Neural progenitor cell (in vitro differentiated cells): ENCODE measurements around the gene SCN8A. TPM values are rescaled to one million over a fixed set of nuclear protein-coding genes. Genes with fewer than 3 reads are reported as not detected.
"Not testable (repeated sequence)": the region's sequence is repeated elsewhere in the genome, so short reads cannot be mapped to it uniquely, and the experiment has no call there.

Source experiments
- DNase-seq: peaks from one replicate; pipeline ENCODE4 v3.0.0-alpha.2; 2016; ENCODE audit warnings: low spot score
- H2AFZ ChIP-seq: fragments of 200-600 bp; sonication (generic); replicated peaks from 2 replicates; pipeline ENCODE4 v1.6.1; 2016; ENCODE audit warnings: antibody characterized with exemption
- H3F3A ChIP-seq: fragments of 200-600 bp; sonication (generic); 2 replicates; pipeline ENCODE4 v1.6.1; 2016; ENCODE audit warnings: antibody characterized with exemption, low read depth
- H3K27ac ChIP-seq: fragments of 200-600 bp; sonication (generic); 2 replicates; pipeline ENCODE4 v1.5.1; 2016; ENCODE audit warnings: mild to moderate bottlenecking
- H3K27me3 ChIP-seq: fragments of 200-600 bp; sonication (generic); 2 replicates; pipeline ENCODE4 v1.6.1; 2016; ENCODE audit warnings: mild to moderate bottlenecking, moderate library complexity
- H3K36me3 ChIP-seq: fragments of 200-600 bp; sonication (generic); 2 replicates; pipeline ENCODE4 v1.5.1; 2016
- H3K4me1 ChIP-seq: fragments of 200-600 bp; sonication (generic); 2 replicates; pipeline ENCODE4 v1.6.1; 2016; ENCODE audit warnings: mixed run types
- H3K4me2 ChIP-seq: fragments of 200-600 bp; sonication (generic); 2 replicates; pipeline ENCODE4 v1.6.1; 2016
- H3K4me3 ChIP-seq: fragments of 200-600 bp; sonication (generic); 2 replicates; pipeline ENCODE4 v1.5.1; 2016
- H3K79me2 ChIP-seq: fragments of 200-600 bp; sonication (generic); 2 replicates; pipeline ENCODE4 v1.6.1; 2016; ENCODE audit warnings: low read depth
- H3K9ac ChIP-seq: fragments of 200-600 bp; sonication (generic); 2 replicates; pipeline ENCODE4 v1.6.1; 2016
- H3K9me3 ChIP-seq: fragments of 200-600 bp; sonication (generic); 2 replicates; pipeline ENCODE4 v1.5.1; 2016; ENCODE audit warnings: low read depth
- H4K20me1 ChIP-seq: fragments of 200-600 bp; sonication (generic); 2 replicates; pipeline ENCODE4 v1.6.1; 2016; ENCODE audit warnings: low read depth
- H3K27ac Mint-ChIP-seq: 3 replicates; pipeline ENCODE4 v1.8.0; 2021; ENCODE audit warnings: mixed read lengths
- H3K27me3 Mint-ChIP-seq: 2 replicates; pipeline ENCODE4 v1.8.0; 2022; ENCODE audit warnings: low read depth, mild to moderate bottlenecking, inconsistent platforms, moderate library complexity, mixed read lengths; ENCODE audit not compliant: insufficient read depth
- H3K36me3 Mint-ChIP-seq: 3 replicates; pipeline ENCODE4 v1.8.0; 2021; ENCODE audit warnings: mixed read lengths
- H3K4me1 Mint-ChIP-seq: 3 replicates; pipeline ENCODE4 v1.8.0; 2021; ENCODE audit warnings: mixed read lengths
- H3K4me3 Mint-ChIP-seq: 3 replicates; pipeline ENCODE4 v1.8.0; 2021; ENCODE audit warnings: mild to moderate bottlenecking, moderate library complexity, mixed read lengths
- H3K9me3 Mint-ChIP-seq: 3 replicates; pipeline ENCODE4 v1.8.0; 2020; ENCODE audit warnings: mixed read lengths
- EZH2 ChIP-seq: fragments of 200-600 bp; sonication (generic); IDR thresholded peaks from 2 replicates; pipeline ENCODE4 v1.6.1; 2017; ENCODE audit warnings: antibody characterized with exemption, mild to moderate bottlenecking, moderate library complexity
- EZH2phosphoT487 ChIP-seq: fragments of 200-600 bp; sonication (generic); IDR thresholded peaks from 2 replicates; pipeline ENCODE4 v1.6.1; 2017; ENCODE audit warnings: antibody characterized with exemption
- total RNA-seq: library from RNA; depleted of rRNA; stranded (reverse); fragments of >200 nt; gene quantifications from 2 replicates; pipeline ENCODE4 v1.2.3, GENCODE V29; 2015; ENCODE audit warnings: low replicate concordance
- TF ChIP-seq, protein P1 (sequence below): fragments of 200-600 bp; sonication (generic); IDR thresholded peaks from 2 replicates; pipeline ENCODE4 v1.5.1; 2017; ENCODE audit warnings: antibody characterized with exemption, mild to moderate bottlenecking

SCN8A gene
- total RNA-seq, 1 donor from 2014 or later = 14.2 TPM

DNA sequence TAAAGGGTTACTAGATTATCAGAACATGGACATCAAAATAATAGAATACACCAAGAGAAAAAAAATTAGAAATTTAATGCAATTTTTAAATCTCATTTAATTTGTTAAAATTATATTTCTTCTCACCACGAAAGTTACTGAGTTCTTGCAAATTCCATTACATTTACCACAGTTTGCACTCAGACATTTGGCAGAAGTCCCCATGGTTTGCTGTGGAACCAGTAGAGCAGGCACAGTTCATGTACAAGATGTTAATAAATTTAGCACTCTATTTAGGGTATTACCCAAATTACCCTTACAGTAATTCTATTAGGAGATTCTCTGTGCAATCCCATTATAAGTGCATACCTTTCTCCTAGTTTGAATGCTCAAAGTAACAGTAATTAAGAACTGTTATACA, 9.7 kb downstream of the SCN8A start:
- no peak overlapping the region for H3K4me3 ChIP-seq
- H3K4me1 ChIP-seq = peaks cover 26% of the 10 kb centered on the region
- H3K9ac ChIP-seq = no peak overlapping the region
- Mint-ChIP-seq H3K4me3 (no peak overlapping the region), H3K36me3 (peaks cover 13% of the 10 kb centered on the region), H3K27me3 (no peaks in the 10 kb centered on the region), H3K4me1 (peaks cover 10% of the 10 kb centered on the region), H3K9me3 (peaks cover 6% of the 10 kb centered on the region), H3K27ac (no peak overlapping the region)
- H3F3A ChIP-seq = no peaks in the 10 kb centered on the region
- H3K27me3 ChIP-seq = no peaks in the 10 kb centered on the region
- no peak for DNase-seq
- H4K20me1 ChIP-seq = peaks cover 64% of the 10 kb centered on the region
- no peak overlapping the region for H3K4me2 ChIP-seq
- H2AFZ ChIP-seq = no peak overlapping the region
- TF ChIP-seq, protein P1, sequence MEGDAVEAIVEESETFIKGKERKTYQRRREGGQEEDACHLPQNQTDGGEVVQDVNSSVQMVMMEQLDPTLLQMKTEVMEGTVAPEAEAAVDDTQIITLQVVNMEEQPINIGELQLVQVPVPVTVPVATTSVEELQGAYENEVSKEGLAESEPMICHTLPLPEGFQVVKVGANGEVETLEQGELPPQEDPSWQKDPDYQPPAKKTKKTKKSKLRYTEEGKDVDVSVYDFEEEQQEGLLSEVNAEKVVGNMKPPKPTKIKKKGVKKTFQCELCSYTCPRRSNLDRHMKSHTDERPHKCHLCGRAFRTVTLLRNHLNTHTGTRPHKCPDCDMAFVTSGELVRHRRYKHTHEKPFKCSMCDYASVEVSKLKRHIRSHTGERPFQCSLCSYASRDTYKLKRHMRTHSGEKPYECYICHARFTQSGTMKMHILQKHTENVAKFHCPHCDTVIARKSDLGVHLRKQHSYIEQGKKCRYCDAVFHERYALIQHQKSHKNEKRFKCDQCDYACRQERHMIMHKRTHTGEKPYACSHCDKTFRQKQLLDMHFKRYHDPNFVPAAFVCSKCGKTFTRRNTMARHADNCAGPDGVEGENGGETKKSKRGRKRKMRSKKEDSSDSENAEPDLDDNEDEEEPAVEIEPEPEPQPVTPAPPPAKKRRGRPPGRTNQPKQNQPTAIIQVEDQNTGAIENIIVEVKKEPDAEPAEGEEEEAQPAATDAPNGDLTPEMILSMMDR = no peak
- TF ChIP-seq EZH2phosphoT487 (no peak), EZH2 (no peak)
- H3K27ac ChIP-seq = no peak overlapping the region
- peaks cover 94% of the 10 kb centered on the region for H3K79me2 ChIP-seq
- no peaks in the 10 kb centered on the region for H3K9me3 ChIP-seq
- H3K36me3 ChIP-seq = no peaks in the 10 kb centered on the region

DNA sequence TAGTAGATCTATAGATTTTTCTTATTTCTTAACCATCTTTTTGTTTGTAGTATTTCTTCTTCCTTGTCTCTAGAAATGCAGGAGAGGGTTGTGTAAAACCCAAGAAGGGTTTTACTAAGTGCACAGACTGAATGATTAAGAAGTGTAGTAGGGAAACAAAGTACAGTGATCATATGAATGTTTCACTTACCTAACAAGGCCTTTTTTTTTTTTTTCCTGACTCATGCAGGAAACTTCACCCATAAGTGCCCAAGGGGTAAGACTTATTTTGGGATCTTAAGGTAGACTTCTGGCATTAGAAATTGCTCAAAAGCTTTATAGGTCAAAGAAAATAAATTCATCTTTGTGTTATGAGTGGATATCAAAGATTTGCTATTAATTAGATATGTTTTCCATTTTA, 10.2 kb downstream of the SCN8A start:
- Histone ChIP-seq H3K4me2 (no peak overlapping the region), H3K36me3 (no peaks in the 10 kb centered on the region), H3K9me3 (no peaks in the 10 kb centered on the region), H3K27me3 (no peaks in the 10 kb centered on the region), H2AFZ (no peak overlapping the region), H3K4me1 (peaks cover 26% of the 10 kb centered on the region), H3K27ac (no peak overlapping the region), H4K20me1 (peaks cover 59% of the 10 kb centered on the region), H3K79me2 (peaks cover 94% of the 10 kb centered on the region), H3F3A (no peaks in the 10 kb centered on the region), H3K9ac (no peak overlapping the region), H3K4me3 (no peak overlapping the region)
- Mint-ChIP-seq H3K4me1 (peaks cover 10% of the 10 kb centered on the region), H3K36me3 (peaks cover 15% of the 10 kb centered on the region), H3K9me3 (peaks cover 11% of the 10 kb centered on the region), H3K4me3 (no peak overlapping the region), H3K27ac (no peak overlapping the region), H3K27me3 (no peaks in the 10 kb centered on the region)
- no peak for TF ChIP-seq EZH2
- TF ChIP-seq, protein P1 = no peak
- TF ChIP-seq EZH2phosphoT487 = no peak
- no peak for DNase-seq

DNA sequence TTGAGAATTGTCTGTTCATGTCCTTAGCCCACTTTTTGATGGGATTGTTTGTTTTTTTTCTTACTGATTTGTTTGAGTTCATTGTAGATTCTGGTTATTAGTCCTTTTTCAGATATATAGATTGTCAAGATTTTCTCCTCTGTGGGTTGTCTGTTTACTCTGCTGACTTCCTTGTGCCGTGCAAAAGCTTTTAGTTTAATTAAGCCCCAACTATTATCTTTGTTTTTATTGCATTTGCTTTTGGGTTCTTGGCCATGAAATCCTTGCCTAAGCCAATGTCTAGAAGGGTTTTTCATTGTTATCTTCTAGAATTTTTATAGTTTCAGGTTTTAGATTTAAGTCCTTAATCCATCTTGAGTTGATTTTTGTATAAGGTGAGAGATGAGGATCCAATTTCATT, 14.9 kb downstream of the SCN8A start:
- not testable (repeated sequence) for DNase-seq, H3K27me3 ChIP-seq, H3K4me1 Mint-ChIP-seq, H3K27ac ChIP-seq, H2AFZ ChIP-seq, H3F3A ChIP-seq, H3K4me2 ChIP-seq, H3K27me3 Mint-ChIP-seq, H3K9me3 ChIP-seq, H3K4me3 Mint-ChIP-seq, H3K36me3 ChIP-seq, H3K4me3 ChIP-seq, H3K9ac ChIP-seq, H3K27ac Mint-ChIP-seq
- Histone ChIP-seq H3K4me1 (peaks cover 20% of the 10 kb centered on the region), H4K20me1 (peaks cover 20% of the 10 kb centered on the region), H3K79me2 (peaks cover 80% of the 10 kb centered on the region)
- Mint-ChIP-seq H3K36me3 (peaks cover 44% of the 10 kb centered on the region), H3K9me3 (peaks cover 44% of the 10 kb centered on the region)

DNA sequence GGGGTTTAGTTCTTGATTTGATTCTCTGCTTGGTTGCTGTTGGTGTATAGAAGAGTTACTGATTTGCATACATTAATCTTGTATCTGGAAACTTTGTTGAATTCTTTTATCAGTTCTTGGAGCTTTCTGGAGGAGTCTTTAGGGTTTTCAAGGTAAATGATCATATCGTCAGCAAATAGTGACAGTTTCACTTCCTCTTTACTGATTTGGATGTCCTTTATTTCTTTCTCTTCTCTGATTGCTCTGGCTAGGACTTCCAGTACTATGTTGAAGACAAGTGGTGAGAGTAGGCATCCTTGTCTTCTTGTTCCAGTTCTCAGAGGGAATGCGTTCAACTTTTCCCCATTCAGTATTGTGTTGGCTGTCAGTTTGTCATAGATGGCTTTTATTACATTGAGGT, 16.2 kb downstream of the SCN8A start:
- Mint-ChIP-seq H3K36me3 (peaks cover 47% of the 10 kb centered on the region), H3K9me3 (peaks cover 47% of the 10 kb centered on the region)
- H3K4me3 Mint-ChIP-seq, DNase-seq, H3K27ac ChIP-seq, H2AFZ ChIP-seq, H3K36me3 ChIP-seq, H3K4me3 ChIP-seq, H3F3A ChIP-seq, H3K9ac ChIP-seq, H3K27me3 Mint-ChIP-seq, H3K27me3 ChIP-seq, H3K4me2 ChIP-seq, H3K4me1 Mint-ChIP-seq, H4K20me1 ChIP-seq, H3K9me3 ChIP-seq, H3K27ac Mint-ChIP-seq: not testable (repeated sequence)
- H3K79me2 ChIP-seq = peaks cover 81% of the 10 kb centered on the region
- H3K4me1 ChIP-seq = peaks cover 15% of the 10 kb centered on the region
